ENCODE data around the gene CRTAC1.
A peak's percentile ranks its signal among the peaks of the same experiment; 100 is the strongest.
"Not testable (repeated sequence)": the region's sequence is repeated elsewhere in the genome, so short reads cannot be mapped to it uniquely, and the experiment has no call there.

The CRTAC1 gene

DNA sequence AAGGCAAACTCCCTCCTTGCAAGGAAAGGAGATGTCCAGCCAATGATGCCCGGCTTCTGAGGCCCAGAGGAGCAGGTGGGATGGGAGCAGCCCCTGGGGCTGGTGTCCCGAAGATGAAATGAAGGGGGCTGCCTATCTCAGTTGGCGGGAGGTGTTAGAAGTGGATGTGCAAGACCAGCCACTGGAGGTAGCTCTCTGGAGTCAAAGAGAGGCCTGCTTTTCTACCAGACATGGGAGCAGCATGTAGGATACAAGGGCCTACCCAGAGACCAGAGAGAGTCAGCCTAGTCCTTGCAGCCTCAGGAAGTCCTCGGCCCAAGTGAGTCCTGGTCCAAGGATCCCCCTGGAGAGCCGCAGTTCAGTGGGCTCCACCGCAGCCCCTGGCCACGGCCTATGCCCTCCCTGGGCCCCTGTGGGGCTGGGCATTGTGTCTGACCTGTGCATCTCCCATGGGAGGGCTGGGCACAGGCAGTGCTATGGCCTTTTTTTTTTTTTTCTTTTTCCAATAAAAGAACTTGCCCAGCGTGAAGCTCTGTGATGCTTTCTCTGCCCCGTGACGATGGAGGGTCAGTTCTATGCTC, 163.1 kb downstream of the CRTAC1 start:
- DNase-seq = no peak

DNA sequence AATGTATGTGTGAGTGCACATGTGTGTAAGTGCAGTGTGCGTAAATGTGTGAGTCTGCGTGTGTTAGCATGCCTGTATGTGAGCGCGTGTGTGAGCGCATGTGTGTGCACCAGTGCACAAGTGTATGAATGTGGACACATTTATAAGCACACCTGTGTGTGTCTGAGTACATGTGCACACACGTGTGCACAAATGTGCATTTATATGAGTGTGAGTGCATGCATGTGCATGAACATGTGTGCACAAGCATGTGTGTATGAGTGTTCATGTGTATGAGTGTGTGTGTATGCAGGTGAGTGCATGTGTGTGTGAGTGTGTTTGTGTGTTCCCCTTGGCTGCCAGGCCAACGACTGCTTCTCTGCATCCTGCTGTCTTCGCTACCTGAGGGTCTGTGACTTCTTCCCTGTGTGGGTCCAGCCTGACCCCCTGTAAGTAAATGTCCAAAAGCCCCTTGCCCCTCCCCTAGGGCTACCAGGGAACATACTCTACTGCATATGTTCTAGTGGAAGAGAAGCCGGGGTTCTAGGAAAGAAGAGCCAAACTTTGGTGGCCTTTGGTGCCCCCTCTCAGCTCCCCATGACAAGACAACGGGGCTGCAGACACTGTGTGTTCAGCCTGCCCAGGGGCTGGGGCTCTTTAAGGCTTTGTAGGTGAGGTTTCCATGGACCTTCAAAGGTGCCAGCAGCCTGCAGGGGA, 163.7 kb downstream of the CRTAC1 start:
- DNase-seq = no peak

- no peak for DNase-seq
These were observed 164.9 kb downstream of the CRTAC1 start for GRCh38 chr10:97865488-97865887.

DNA sequence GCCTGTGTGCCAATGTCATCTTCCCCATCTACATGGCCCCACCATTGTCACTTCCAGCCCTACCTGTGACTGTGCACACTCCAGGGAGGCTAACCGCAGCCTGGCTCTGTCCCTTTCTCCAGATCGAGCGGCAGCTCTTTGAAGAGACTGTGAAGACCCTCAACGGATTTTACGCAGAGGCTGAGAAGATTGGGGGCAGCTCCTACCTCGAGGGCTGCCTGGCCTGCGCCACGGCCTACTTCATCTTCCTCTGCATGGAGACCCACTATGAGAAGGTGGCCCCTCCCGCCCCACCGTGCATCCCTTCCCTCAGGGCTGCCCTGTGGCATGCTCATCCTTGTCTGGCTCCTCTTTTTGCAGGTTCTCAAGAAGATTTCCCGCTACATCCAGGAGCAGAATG, 166.6 kb downstream of the CRTAC1 start:
- no peak for DNase-seq

DNA sequence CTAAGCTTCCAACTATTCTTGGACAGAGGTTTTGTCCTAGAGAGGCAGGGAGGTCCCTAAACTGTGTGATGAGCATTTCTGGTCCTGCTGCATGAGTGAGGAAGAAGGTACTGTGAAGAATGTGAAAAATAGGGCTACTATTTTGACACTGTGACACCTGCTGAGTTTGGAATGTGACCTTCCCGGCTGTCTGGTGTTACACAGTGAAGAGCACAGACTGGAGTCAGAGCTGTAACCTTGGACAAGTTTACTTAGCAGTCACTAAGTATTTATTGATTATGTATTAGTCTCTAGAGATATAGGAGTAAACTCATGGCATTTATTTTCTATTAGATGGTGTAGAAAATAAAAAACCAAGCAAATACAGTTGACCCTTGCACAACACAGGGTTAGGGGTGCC, 168.5 kb downstream of the CRTAC1 start:
- no peak for DNase-seq

DNA sequence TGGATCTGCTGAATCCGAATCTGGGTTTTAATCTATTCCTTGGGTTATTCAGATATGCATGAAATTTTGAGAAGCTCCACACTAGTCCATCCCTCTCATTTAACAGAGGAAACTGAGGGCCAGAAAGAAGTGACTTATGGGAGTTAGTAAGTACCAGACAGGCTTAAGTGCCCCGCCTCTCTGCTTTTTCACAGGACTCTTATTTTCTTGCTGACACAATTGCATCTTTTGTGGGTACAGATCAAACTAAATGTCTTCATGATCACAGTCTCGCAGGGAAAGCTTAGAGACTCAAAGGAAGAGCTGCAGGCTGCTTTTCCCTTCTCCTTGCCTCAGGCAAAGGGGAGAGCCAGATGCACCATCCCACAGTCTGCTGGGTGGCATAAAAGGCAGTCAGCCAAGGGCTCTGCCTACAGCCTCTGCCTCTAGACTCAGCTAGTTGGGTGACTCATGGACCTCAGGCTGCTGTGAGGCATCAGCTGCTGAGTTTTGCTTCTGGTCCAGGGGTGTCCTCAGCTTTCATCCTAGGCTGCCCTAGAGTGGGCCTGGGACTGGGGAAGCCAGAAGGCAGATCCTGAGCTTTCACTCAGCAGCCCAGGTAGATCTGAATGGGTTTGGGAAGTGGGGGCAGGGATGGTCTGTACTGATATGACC, 169.2 kb downstream of the CRTAC1 start:
- no peak for DNase-seq

- no peak for DNase-seq
These were observed 172.4 kb downstream of the CRTAC1 start for GRCh38 chr10:97858001-97858439.

DNA sequence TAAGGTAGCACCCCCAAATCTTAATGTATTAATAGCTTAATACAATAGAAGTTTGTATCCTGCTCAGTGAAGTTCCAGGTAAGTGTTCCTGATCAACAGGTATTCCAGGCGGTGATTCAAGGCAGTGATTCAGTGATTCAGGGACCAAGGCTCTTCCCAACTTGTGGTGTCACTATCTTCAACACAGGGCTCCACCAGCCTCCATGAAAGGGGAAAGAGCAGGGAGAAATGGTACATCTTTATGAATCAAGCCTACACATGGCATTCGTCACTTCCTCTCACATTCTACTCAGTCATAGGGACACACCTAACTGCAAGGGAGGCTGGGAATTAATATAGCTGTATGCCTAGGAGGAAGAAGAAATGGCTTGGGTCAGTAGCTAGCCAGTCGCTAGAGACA, 175.7 kb downstream of the CRTAC1 start:
- DNase-seq = no peak

DNA sequence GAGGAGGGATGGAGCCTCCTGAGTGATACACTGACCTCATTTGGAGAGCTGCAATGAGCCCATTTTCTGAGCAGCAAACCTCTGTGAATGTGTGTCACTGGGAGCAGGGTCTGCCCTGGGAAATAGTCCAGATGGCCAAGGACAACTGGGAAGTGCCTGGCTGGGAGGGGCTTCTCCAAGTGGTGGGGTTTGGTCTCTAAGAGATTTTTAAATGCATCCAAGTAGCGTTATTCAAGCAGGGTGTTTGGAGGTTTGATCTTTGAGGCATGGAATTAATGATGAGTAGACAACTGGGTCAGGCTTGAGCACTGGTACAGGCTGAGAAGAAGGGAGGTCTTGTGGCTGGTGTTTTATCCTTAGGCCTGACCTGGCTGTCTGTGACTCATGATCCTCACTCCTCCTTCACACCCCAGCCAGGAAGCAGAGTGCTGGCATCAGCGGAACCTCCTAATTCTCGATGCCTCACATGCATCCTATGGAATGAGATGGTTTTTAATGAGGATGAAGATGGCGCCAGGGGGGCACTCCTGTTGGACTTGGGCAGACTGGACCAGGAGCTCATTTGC, 177.5 kb downstream of the CRTAC1 start:
- DNase-seq = no peak

DNA sequence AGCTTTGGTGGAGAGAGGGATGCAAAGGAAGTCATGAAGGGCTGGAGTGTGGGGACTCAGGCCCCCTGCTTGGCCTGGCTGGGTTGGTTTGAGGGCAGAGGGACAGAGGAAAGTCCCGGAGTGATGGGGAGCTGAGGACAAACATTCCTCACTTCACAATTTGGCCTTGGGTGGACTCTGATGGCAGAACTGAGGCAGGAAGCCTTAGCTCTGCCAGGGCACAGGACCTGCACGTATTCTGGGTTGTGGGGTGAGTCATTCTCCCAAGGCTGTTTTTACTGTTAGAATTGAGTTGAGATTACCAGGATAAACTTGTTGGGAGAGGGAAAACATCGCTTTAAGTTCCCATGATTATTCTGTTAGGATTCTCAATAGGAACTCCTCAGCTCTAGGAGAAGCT, 178.1 kb downstream of the CRTAC1 start:
- no peak for DNase-seq

GRCh38 chr10:97851341-97852001, 178.9 kb downstream of the CRTAC1 start:
- peak; percentile 58 for DNase-seq

GRCh38 chr10:97850446-97850845, 180.0 kb downstream of the CRTAC1 start:
- peak; percentile 40 for DNase-seq

DNA sequence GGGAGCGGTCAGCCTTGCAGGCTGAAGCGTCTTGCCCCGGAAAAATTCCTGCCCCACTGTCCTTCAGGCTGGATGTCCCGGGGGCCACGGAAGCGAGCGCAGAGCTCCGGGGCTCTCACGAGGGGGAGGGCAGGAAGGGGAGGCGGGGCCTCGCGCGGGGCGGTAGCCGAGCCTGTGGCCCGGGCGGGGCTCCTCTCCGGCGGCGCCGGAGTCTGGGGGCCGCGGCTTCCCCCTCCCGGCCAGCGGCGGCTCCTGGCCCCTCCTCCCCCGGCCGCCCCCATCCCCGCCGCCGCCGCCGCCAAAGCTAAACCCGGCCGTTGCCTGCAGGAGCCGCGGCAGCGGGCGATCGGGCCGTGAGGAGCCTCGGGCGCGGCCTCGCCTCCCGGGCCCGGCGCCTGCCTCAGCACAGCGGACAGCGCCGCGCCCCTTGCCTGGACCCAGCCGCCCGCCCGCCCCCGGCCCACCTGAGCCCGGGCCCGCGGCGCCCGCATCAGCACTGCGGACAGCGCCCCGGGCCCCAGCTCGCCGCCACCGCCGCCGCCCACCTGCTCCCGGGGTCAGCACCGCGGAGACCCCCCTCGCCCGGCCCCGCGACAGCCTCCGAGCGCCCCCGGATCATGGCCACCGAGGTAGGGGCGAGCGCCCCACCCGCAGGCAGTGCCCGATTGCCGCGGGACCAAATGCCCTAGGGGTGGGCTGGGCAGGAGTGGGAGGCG, 180.6 kb downstream of the CRTAC1 start, which contains the start of gene GOLGA7B:
Gene GOLGA7B (plus strand): TSS at position 157 of the 716 bp plus-strand sequence. CDS start 461 bp downstream, at position 618.
- DNase-seq = peak; percentile 61

DNA sequence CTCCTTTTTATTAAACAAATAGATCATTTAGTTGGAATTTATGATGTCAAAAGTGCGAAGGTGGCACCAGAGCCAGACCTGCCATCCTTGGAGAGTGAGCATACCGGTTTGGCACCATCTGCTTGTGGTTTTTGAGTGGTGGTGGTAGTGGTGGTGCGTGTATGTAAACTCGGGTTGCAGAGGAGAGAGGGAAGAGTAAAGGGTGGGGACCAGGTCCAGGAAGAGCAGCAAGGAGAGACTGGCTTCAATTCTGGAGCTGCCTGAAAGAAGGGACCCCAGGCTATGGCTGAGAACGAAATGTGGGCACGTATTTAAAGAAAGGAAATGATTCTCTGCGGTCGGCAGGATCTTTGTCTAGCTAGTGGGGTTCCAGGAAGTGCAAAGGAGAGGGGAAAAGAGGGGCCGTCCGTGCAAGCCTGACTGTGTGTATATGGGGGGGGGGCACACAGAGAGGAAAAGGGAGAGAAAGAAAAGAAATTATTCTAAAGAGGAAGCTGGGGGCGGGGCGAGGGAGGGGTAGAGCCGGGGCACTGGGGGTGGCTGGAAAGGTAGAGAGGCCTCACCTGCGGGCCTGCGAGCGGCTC, 181.2 kb downstream of the CRTAC1 start:
- DNase-seq = no peak

GRCh38 chr10:97844678-97845077, 185.7 kb downstream of the CRTAC1 start:
- no peak for DNase-seq

GRCh38 chr10:97843972-97844371, 186.4 kb downstream of the CRTAC1 start:
- not testable (repeated sequence) for DNase-seq

- no peak for DNase-seq
These were observed 187.1 kb downstream of the CRTAC1 start for GRCh38 chr10:97843281-97843671.

DNA sequence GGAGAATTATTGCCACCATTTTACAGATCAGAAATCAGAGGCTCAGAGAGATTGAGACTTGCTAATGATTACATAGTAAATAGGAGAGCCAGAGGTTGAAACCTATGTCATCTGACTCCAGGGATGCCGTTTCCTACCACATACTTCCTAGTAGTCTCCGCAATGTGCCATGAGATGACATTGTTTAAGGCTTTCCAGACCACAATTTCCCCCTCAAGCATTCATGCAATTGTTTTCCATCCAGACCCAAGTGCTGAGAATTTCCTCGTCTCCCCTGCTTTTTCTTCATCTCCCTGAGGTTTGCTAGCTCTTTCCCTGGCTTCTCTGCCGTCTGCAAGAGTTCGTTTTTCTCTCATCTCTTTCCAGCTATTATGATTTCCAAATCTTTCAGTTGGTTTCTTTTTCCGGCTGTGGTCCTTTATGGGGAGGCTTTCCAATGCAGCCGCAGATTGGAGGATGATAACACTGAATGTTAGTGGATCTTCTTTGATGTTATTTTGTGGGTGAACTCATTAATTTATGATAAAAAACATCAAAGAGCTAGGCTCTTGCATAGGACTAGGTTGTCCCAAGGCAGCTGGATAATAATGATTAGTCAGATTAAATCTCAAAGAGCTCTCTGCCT, 187.7 kb downstream of the CRTAC1 start:
- DNase-seq = no peak

DNA sequence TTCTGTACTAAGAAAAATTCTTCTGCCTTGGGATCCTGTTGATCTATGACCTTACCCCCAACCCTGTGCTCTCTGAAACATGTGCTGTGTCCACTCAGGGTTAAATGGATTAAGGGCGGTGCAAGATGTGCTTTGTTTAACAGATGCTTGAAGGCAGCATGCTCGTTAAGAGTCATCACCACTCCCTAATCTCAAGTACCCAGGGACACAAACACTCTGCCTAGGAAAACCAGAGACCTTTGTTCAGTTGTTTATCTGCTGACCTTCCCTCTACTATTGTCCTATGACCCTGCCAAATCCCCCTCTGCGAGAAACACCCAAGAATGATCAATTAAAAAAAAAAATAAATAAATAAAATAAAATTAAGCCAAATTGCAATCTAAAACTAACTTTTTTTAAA, 188.3 kb downstream of the CRTAC1 start:
- DNase-seq = not testable (repeated sequence)

DNA sequence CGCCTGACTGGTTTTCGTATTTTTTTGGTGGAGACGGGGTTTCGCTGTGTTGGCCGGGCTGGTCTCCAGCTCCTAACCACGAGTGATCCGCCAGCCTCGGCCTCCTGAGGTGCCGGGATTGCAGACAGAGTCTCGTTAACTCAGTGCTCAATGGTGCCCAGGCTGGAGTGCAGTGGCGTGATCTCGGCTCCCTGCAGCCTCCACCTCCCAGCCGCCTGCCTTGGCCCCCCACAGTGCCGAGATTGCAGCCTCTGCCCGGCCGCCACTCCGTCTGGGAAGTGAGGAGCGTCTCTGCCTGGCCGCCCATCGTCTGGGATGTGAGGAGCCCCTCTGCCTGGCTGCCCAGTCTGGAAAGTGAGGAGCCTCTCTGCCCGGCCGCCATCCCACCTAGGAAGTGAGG, 189.3 kb downstream of the CRTAC1 start:
- DNase-seq = not testable (repeated sequence)

- DNase-seq = no peak
These were observed 192.3 kb downstream of the CRTAC1 start for GRCh38 chr10:97838091-97838490.

DNA sequence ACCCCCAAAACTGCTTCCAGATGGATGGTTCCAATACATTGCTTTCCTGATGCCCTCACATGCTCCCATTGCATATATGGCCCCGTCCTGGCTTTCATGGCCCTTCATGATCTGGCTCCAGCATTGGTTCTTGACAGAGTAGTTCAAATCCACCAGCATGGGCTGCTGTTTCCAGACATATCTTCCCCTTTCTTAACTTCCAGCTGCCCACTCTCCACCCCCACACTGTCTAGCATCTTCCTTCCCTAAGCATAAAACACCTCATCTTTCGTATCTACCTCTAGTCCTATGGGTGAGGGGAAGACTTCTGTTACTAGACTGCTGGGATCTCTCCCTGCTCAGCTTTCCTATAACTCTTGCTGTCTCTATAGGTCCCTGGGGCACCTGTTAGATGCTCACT, 194.0 kb downstream of the CRTAC1 start:
- DNase-seq = no peak
